Type B pancreatic cell (in vitro differentiated cells): ENCODE data around the gene MORC1. TPM values are rescaled to one million over a fixed set of nuclear protein-coding genes. Genes with fewer than 3 reads are reported as not detected.
A peak's percentile ranks its signal among the peaks of the same experiment; 100 is the strongest.

Experiments used
- DNase-seq: peaks from one replicate; pipeline ENCODE4 v3.0.0; 2021; ENCODE audit warnings: mixed read lengths; ENCODE audit not compliant: unreplicated experiment; ENCODE audit errors: extremely low spot score
- H3K27ac Mint-ChIP-seq: 2 replicates; pipeline ENCODE4 v1.8.0; 2021; ENCODE audit warnings: mild to moderate bottlenecking, mixed read lengths
- H3K27me3 Mint-ChIP-seq: 2 replicates; pipeline ENCODE4 v1.8.0; 2021; ENCODE audit warnings: mixed read lengths
- H3K36me3 Mint-ChIP-seq: 2 replicates; pipeline ENCODE4 v1.8.0; 2021; ENCODE audit warnings: mixed read lengths
- H3K4me1 Mint-ChIP-seq: one replicate; pipeline ENCODE4 v1.8.0; 2021; ENCODE audit warnings: mixed read lengths; ENCODE audit not compliant: unreplicated experiment
- H3K4me3 Mint-ChIP-seq: 2 replicates; pipeline ENCODE4 v1.8.0; 2021; ENCODE audit warnings: mild to moderate bottlenecking, mixed read lengths
- H3K9me3 Mint-ChIP-seq: 2 replicates; pipeline ENCODE4 v1.8.0; 2021; ENCODE audit warnings: mixed read lengths
- CTCF ChIP-seq: fragments of 200-600 bp; sonication (generic); conservative IDR thresholded peaks from 2 replicates; pipeline ENCODE4 v1.5.0; 2021; ENCODE audit warnings: antibody characterized with exemption, mild to moderate bottlenecking
- total RNA-seq: library from RNA; stranded (reverse); gene quantifications from 2 replicates; pipeline ENCODE4 v1.2.1, GENCODE V29; 2021; ENCODE audit warnings: low replicate concordance

MORC1 gene
- total RNA-seq, 1 donor from 2014 or later: not detected

- no peaks in the 10 kb centered on the region for H3K27me3 Mint-ChIP-seq
- H3K4me1 Mint-ChIP-seq: peaks cover 19% of the 10 kb centered on the region
- no peak overlapping the region for H3K27ac Mint-ChIP-seq
These were observed 180.8 kb downstream of the MORC1 start for GRCh38 chr3:108936924-108937689.

GRCh38 chr3:108931035-108931434 is 186.9 kb downstream of the MORC1 start:
- Mint-ChIP-seq H3K36me3 (no peaks in the 10 kb centered on the region), H3K9me3 (peaks cover 5% of the 10 kb centered on the region), H3K4me3 (no peak overlapping the region), H3K4me1 (peaks cover 10% of the 10 kb centered on the region), H3K27me3 (no peaks in the 10 kb centered on the region), H3K27ac (no peak overlapping the region)
- no peak for TF ChIP-seq CTCF
- DNase-seq: no peak

More at GRCh38 chr3:108936924-108937689, 180.8 kb downstream of the MORC1 start:
- no peak for TF ChIP-seq CTCF
- H3K36me3 Mint-ChIP-seq: no peaks in the 10 kb centered on the region
- no peak overlapping the region for H3K4me3 Mint-ChIP-seq
- no peaks in the 10 kb centered on the region for H3K9me3 Mint-ChIP-seq
- no peak for DNase-seq

GRCh38 chr3:108918866-108919265 is 199.1 kb downstream of the MORC1 start:
- TF ChIP-seq CTCF: no peak
- Mint-ChIP-seq H3K27me3 (peaks cover 11% of the 10 kb centered on the region), H3K9me3 (no peaks in the 10 kb centered on the region), H3K36me3 (no peaks in the 10 kb centered on the region), H3K4me1 (no peaks in the 10 kb centered on the region), H3K4me3 (no peak overlapping the region), H3K27ac (no peak overlapping the region)
- no peak for DNase-seq

GRCh38 chr3:108914774-108915641 is 202.9 kb downstream of the MORC1 start:
- peak; percentile 95 for TF ChIP-seq CTCF
- Mint-ChIP-seq H3K27ac (no peak overlapping the region), H3K4me1 (no peaks in the 10 kb centered on the region), H3K4me3 (no peak overlapping the region), H3K9me3 (no peaks in the 10 kb centered on the region), H3K36me3 (no peaks in the 10 kb centered on the region), H3K27me3 (peaks cover 11% of the 10 kb centered on the region)
- no peak for DNase-seq

- DNase-seq: no peak
- no peaks in the 10 kb centered on the region for H3K9me3 Mint-ChIP-seq
- no peak for TF ChIP-seq CTCF
- no peak overlapping the region for H3K4me3 Mint-ChIP-seq
- H3K36me3 Mint-ChIP-seq: no peaks in the 10 kb centered on the region
- peaks cover 15% of the 10 kb centered on the region for H3K27me3 Mint-ChIP-seq
- no peaks in the 10 kb centered on the region for H3K4me1 Mint-ChIP-seq
- H3K27ac Mint-ChIP-seq: no peak overlapping the region
These were observed 208.1 kb downstream of the MORC1 start for GRCh38 chr3:108909799-108910198.

Other genes with a start within 250 kb of the MORC1 start
- gene GUCA1C, start 164.3 kb downstream of the MORC1 start, total RNA-seq: not detected in 2 replicates
- gene C3orf85, start 18.6 kb upstream of the MORC1 start, total RNA-seq: 2.3 and 6.8 TPM in 2 replicates
- gene DPPA2, start 198.4 kb upstream of the MORC1 start, total RNA-seq: 0.36 TPM in 1 of 2 replicates, not detected in the other
- gene DPPA4, start 219.4 kb upstream of the MORC1 start, total RNA-seq: 1.5 and 14.9 TPM in 2 replicates